Embryonic facial prominence (tissue), 1 donor: ENCODE results near the gene CYP27A1.
"Not testable (repeated sequence)": the region's sequence is repeated elsewhere in the genome, so short reads cannot be mapped to it uniquely, and the experiment has no call there.

Experiments used
- DNase-seq: peaks from one replicate; pipeline ENCODE4 v3.0.0-alpha.2; 2016; ENCODE audit errors: extremely low spot score

CYP27A1 gene

GRCh38 chr2:218831378-218831990, 49.5 kb downstream of the CYP27A1 start, which contains the start of gene PRKAG3:
Gene PRKAG3 (minus strand): TSS chr2:218831803.
- DNase-seq, result no peak

GRCh38 chr2:218832081-218832480, 50.1 kb downstream of the CYP27A1 start:
- DNase-seq, result no peak

GRCh38 chr2:218832520-218832919, 50.6 kb downstream of the CYP27A1 start:
- no peak for DNase-seq

- no peak for DNase-seq
Observed at GRCh38 chr2:218833023-218833609, 51.2 kb downstream of the CYP27A1 start.

GRCh38 chr2:218834685-218835084, 52.7 kb downstream of the CYP27A1 start:
- no peak for DNase-seq

- no peak for DNase-seq
Observed at GRCh38 chr2:218837495-218837894, 55.5 kb downstream of the CYP27A1 start.

GRCh38 chr2:218839430-218839829, 57.5 kb downstream of the CYP27A1 start:
- DNase-seq, result no peak

- DNase-seq, result no peak
Observed at GRCh38 chr2:218839888-218840287, 57.9 kb downstream of the CYP27A1 start.

GRCh38 chr2:218844334-218844733, 62.4 kb downstream of the CYP27A1 start:
- not testable (repeated sequence) for DNase-seq

- DNase-seq, result not testable (repeated sequence)
Observed at GRCh38 chr2:218846963-218847362, 65.0 kb downstream of the CYP27A1 start.

GRCh38 chr2:218849721-218850120, 67.8 kb downstream of the CYP27A1 start:
- DNase-seq, result no peak

GRCh38 chr2:218850796-218851195, 68.8 kb downstream of the CYP27A1 start:
- DNase-seq, result no peak

- no peak for DNase-seq
Observed at GRCh38 chr2:218851286-218851685, 69.3 kb downstream of the CYP27A1 start.

- DNase-seq, result no peak
Observed at GRCh38 chr2:218852911-218853667, 71.1 kb downstream of the CYP27A1 start.

GRCh38 chr2:218853766-218854165, 71.8 kb downstream of the CYP27A1 start:
- no peak for DNase-seq

GRCh38 chr2:218854860-218855259, 72.9 kb downstream of the CYP27A1 start:
- DNase-seq, result no peak

- DNase-seq, result no peak
Observed at GRCh38 chr2:218855305-218856166, 73.6 kb downstream of the CYP27A1 start.

GRCh38 chr2:218856167-218856895, 74.4 kb downstream of the CYP27A1 start:
- DNase-seq, result no peak

GRCh38 chr2:218856896-218857243, 74.9 kb downstream of the CYP27A1 start:
- no peak for DNase-seq

GRCh38 chr2:218857371-218858137, 75.6 kb downstream of the CYP27A1 start:
- DNase-seq, result no peak

- no peak for DNase-seq
Observed at GRCh38 chr2:218858138-218858445, 76.1 kb downstream of the CYP27A1 start.
